Skin epidermis (tissue), 12 donors: ENCODE measurements around the gene TNPO3.
"Not testable (repeated sequence)": the region's sequence is repeated elsewhere in the genome, so short reads cannot be mapped to it uniquely, and the experiment has no call there.

Source experiments
- H3K27ac ChIP-seq, 21 experiments: fragments of 200-600 bp; sonication (generic) in 11 of 21; one replicate each; pipeline ENCODE4 v1.5.0; 2020; ENCODE audit warnings: mild to moderate bottlenecking in 3 of 21, inconsistent platforms in 2 of 21, moderate library complexity in 2 of 21
- H3K4me3 ChIP-seq, 7 experiments: fragments of 200-600 bp; sonication (generic) in 2 of 7; one replicate each; pipeline ENCODE4 v1.5.0; 2020; ENCODE audit warnings: inconsistent platforms in 2 of 7, mild to moderate bottlenecking in 2 of 7, moderate library complexity in 1 of 7

TNPO3 gene

DNA sequence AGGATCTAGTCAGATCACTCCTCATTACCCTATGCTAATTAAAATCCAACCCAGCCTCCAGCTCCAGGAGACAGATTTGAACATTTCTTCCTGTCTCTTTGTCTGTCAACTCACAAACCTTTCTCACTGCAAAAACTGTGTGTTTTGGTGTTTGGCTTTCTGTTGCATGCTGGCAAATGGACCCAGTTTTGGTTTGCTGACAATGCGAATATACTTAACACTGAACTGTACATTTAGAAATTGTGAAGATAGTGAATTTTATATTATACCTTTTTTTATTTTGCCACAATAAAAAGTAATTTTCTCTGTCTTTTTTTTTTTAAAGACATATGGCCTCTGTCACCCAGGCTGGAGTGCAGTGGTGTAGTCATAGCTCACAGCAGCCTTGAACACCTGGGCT is 18.3 kb upstream of the TNPO3 start:
- peak overlapping the region in 1 of 21 experiments; percentile 23 for H3K27ac ChIP-seq
- H3K4me3 ChIP-seq, result no peak overlapping the region

DNA sequence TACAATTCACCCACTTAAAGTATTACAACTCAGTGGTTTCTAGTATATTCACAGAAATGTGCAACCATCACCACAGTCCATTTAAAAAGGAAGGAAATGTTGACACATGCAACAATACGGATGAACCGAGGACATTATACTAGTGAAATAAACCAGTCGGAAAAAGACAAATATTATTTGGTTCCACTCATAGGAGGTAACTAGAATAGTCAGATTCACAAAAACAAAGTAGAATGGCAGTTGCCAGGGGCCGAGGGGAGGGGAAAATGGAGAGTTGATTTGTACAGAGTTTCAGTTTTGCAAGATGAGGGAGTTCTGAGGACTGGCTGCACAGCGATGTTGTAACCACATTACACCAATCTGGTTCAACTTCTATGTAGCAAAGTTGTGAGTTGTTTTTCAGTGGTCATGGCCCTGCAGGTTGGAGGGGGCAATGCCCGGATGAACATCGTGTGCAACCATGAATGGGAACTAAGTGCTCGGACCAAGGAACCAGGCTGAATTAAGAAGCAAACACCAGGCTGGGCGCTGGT is 17.6 kb upstream of the TNPO3 start:
- Histone ChIP-seq H3K4me3 (no peak overlapping the region), H3K27ac (peak overlapping the region in 1 of 21 experiments; percentile 23)

DNA sequence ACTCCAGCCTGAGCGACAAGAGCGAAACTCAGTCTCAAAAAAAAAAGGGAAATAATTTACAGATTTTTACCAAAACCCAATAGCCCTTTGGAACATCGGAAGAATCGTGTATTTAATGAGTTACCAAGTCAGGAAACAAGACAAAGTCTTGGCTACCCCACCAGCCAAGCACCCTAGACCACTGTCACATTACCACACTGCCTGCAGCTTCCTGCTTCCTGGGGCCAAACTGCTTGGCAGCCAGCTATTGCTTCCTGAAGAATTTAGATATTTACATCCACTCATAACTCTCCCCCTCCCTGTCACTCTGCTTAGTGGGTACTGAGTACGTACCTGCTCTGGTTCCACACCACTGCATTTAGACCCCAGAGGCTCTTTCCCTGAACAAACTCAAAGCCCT is 14.1 kb upstream of the TNPO3 start:
- H3K27ac ChIP-seq, result no peak overlapping the region
- H3K4me3 ChIP-seq, result no peak overlapping the region

DNA sequence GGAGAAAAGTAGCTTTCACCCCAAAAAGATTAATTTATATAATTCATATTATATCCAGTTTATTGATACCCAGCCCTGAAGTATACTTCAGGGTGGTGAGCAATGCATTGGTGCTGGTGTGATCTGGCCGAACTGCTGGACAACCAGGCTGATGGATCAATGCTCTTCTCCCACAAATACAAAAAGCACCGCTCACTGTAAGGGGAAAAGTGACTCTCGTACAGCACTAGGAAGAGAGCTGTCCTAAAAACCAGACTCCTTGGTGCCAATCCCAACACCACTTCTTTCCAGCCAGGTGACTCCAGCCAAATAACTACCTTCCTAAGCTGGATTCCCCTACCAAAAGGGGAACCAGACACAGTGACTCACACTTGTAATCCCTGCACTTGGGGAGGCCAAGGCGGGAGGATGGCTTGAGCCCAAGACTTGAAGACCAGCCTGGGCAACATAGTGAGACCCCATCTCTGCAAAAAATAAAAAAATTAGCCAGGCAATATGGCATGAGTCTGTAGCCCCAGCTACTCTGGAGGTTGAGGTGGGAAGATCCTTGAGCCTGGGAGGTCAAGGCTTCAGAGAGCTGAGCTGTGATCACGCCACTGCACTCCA is 13.1 kb upstream of the TNPO3 start:
- H3K4me3 ChIP-seq, result no peak overlapping the region
- H3K27ac ChIP-seq, result no peak overlapping the region

DNA sequence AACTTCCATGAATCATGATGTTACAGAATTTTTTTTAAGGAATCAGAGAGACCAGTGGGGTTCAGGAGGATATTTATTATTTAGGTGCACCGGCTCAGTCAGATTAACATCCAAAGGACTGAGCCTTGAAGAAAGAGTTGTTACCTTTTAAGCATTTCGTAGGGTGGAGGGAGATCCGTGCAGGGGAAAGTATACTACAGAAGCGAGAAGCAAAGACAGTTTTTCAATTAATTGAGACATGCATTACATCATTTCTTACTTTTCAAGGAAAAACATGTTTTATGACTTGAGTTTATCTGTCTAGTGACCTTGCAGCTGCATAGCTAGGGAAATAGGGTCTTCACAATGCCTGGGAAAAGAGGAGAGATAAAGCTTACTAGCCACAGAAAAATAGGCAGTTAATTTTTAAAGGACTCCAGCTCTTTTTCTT is 12.2 kb upstream of the TNPO3 start:
- H3K4me3 ChIP-seq, H3K27ac ChIP-seq: not testable (repeated sequence)

DNA sequence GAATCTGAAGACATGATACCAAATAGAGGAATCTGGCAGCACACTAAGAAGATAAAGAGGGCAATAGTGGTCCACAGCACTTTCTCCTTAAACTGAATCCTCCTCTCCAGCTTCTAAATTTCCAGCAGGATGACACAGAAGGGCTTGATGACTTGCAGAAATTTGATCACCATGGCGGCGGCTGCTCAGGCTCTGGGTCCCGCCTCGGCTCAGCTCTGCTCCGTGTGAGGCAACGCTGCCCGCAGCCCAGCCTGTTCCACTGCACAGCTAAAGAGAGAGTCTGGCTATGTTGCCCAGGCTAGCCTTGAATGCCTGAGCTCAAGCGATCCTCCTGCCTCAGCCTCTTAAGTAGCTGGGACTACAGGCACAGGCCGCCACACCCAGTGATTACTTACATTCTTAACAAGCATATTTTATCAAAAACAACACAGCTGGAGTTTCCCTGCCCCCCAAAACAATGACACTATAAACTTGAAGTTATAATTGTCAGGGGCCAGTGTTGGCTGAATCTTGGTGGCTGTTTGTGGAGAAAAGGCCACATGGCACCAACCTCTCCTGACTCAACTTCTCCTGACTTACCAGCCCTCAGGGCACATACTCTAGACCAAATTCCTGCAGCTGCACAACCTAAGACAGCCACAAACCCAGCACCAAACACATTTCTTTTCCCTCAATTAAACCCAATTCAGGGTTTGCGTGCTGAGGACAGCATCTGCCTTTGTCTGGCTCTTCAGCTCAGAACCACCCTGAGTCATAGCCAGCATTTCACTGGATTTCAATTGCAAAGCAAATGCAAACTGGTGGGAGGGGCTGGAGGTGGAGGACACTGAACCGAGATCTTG is 11.6 kb upstream of the TNPO3 start:
- Histone ChIP-seq H3K4me3 (no peak overlapping the region), H3K27ac (peak overlapping the region in 3 of 21 experiments; percentile 11 to 36 (median 14))

DNA sequence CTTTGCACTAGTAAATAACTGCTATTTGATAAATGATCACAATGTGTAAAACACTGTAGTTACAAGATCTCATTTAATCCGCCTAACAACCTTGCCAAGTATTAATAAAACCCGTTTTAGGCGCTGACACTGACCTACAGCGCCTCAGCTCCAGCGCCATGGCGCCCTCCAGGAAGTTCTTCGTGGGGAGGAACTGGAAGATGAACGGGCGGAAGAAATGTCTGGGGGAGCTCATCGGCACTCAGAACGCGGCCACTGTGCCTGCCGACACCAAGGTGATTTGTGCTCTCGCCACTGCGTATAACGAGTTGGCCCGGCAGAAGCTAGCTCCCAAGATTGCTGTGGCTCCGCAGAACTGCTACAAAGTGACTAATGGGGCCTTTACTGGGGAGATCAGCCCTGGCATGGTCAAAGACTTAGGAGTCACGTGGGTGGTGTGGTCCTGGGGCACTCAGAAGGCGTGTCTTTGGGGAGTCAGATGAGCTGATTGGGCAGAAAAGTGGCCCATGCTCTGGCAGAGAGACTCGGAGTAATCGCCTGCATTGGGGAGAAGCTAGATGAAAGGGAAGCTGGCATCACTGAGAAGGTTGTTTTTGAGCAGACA is 1.1 kb upstream of the TNPO3 start:
- H3K27ac ChIP-seq, result peak overlapping the region in 3 of 21 experiments; percentile 96 to 100 (median 100)
- peak overlapping the region in 3 of 7 experiments; percentile 68 to 96 (median 82) for H3K4me3 ChIP-seq

DNA sequence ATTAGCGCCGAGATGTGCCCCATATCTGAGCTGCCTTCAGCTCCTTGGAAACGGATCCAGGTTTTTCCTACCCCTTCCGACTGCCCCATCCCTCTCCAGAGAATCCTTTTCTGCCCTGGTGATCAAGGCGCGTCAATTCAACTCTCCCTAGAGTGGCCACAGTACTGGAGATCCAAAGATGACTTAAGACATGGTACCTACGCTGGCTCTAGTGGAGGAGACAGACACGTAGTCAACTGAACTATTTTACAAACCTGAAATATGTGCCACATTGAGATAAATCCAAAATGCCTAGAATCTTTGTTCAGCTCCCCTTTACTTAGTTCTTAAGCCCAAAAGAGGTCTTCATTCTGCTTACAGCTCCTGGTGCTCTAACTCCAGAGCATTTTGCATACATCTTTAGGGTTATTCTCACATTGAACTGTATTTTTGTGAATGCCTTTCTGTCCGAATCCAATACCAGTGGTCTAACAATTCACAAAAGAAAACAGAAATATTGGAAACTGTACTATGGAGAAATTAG is 444 bp upstream of the TNPO3 start:
- H3K27ac ChIP-seq, result peak overlapping the region in 20 of 21 experiments; percentile 92 to 100 (median 98)
- H3K4me3 ChIP-seq, result peak overlapping the region; percentile 64 to 96 (median 79)

DNA sequence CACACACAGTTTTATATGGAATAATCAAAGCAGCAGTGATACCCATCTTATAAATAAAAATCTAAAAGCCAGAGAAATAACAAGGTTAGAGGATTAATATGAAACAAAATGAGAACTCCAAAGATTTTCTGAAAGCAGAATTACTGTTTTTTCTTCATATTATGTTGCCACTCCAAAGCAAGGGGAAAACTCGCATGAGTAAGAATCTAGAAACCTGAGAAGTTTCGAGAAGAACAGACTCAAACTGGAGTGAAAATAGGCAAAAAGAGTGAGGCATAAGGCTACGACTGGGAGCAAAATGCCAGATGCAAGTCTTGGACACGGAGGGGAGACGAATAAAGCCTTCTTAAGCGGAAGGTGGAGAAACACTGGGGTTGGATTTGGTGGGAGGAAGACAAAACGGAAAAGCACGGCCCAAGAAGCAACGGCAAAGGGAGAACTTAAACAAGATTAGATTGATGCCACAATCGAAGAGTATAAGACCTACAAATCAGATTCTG is 923 bp downstream of the TNPO3 start:
- Histone ChIP-seq H3K4me3 (peak overlapping the region; percentile 64 to 96 (median 79)), H3K27ac (peak overlapping the region in 20 of 21 experiments; percentile 92 to 100 (median 98))

DNA sequence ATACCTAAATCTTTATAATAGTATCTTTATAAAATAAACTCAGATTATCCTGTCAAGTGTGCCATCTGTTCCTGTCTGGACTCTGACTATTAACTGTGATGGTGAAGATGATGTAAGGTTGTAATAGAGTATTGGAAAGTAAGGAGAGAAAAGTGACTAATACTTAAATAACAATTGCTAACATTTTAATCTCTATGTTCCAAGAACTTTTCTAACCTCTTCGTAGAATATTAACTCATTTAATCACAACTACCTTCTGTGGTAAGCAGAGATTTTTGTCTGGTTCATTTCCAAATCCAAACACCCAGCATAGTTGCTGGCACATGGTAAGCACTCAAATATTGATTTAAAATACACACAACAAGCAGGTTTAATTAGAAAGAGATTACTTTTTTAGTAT is 2.5 kb downstream of the TNPO3 start:
- H3K4me3 ChIP-seq, result no peak overlapping the region
- no peak overlapping the region for H3K27ac ChIP-seq

DNA sequence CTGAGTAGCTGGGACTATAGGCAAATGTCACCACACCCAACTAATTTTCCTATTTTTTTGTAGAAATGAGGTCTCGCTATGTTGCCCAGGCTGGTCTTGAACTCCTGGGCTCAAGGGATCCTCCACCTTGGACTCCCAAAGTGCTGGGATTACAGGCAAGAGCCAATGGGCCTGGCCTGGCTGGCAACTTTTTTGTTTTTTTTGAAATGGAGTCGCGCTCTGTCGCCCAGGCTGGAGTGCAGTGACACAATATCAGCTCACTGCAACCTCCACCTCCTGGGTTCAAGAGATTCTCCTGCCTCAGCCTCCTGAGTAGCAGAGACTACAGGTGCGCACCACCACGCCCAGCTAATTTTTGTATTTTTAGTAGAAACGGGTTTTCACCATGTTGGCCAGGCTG is 3.5 kb downstream of the TNPO3 start:
- H3K4me3 ChIP-seq, H3K27ac ChIP-seq: not testable (repeated sequence)

DNA sequence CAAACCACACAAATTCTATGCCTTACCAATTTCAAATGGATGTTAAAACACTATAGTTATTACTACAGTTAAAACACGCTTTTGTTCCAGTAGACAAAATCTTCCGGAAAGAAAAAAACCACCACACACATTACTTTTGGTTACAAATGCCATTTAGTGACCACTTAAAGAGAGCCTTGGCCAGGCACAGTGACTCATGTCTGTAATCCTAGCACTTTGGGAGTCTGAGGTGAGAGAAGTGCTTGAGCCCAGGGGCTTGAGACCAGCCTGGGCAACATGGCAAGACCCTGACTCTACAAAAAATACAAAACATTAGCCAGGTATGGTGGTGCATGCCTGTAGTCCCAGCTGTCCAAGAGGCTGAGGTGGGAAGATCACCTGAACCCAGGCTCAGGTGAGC is 7.2 kb downstream of the TNPO3 start:
- H3K4me3 ChIP-seq, result no peak overlapping the region

DNA sequence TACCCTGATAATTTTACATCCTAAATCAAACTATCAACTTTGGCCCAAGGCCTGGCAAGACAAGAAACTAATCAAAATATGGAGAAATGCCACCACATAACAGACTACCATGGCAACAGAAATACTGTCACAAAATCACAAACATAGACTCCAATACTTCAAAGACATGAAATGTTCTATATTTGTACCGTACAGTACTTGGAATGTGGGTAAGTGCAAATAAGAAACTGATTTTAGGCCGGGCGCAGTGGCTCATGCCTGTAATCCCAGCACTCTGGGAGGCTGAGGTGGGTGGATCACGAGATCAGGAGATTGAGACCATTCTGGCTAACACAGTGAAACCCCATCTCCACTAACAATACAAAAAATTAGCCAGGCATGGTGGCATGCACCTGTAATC is 9.2 kb downstream of the TNPO3 start:
- H3K4me3 ChIP-seq, result no peak overlapping the region
- H3K27ac ChIP-seq, result no peak overlapping the region

More for the DNA sequence above, 7.2 kb downstream of the TNPO3 start:
- H3K27ac ChIP-seq, result no peak overlapping the region

DNA sequence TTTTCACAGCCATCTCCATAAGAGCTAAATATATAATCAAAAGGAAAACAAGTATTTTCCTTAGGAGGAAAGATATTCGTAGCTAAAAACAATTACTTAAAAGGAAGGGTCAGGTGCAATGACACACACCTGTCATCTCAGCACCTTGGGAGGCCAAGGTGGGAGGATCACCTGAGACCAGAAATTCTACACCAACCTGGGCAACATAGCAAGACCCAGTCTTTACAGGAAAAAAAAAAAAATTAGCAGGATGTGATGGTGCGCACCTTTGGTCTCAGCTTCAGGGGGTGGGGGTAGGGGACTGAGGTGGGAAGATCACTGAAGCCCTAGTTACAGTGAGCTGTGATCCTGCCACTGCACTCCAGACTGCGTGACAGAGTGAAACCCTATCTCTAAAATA is 11.9 kb downstream of the TNPO3 start:
- no peak overlapping the region for H3K27ac ChIP-seq
- no peak overlapping the region for H3K4me3 ChIP-seq

DNA sequence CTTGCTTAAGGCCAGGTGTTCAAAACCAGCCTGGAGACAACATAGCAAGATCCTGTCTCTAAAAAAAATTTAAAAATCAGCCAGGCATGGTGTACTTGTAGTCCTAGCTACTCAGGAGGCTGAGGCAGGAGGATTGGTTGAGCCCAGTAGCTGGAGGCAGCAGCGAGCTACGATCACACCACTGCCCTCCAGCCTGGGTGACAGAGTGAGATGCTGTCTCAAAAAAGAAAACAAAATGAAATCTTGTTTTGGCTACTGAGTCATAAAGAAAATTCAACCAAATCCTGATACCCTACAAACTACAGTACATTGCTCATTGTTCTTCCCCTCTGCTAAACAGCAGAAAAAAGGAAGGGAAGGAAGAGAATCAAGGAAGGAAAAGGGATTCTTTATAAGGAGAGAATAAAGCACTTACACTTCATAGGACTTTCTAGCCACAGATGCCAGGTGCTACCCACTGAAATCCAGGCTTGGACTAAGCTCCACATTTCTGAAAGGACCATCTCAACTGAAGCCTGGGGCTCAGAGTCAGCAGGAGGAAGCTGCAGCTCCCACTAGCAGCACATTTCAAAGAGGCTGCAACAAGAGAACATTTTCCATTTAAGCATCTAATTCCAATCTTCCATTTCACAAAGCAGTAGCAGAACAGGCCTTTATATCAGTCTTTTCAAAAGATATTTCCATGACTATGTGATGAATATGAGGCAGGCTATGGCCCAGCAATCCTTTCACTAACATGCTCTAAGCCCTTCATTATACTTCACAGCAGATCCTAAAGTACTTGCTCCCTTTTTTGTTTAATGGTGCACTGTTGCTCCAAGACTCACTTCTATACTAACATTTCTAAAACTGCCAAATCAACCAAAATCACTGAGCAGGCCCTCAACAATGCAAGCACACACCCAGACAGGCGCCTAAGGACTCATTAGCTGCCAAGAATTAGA is 13.5 kb downstream of the TNPO3 start:
- Histone ChIP-seq H3K4me3 (no peak overlapping the region), H3K27ac (no peak overlapping the region)

DNA sequence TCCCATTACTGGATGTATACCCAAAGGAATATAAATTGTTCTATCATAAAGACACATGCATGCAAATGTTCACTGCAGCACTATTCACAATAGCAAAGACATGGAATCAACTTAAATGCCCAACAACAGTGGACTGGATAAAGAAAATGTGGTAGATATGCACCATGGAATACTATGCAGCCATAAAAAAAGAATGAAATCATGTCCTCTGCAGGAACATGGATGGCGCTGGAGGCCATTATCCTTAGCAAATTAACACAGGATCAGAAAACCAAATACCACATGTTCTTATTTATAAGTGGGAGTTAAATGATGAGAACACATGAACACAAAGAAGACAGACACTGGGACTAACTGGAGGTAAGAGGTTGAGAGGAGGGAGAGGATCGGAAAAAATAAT is 16.4 kb downstream of the TNPO3 start:
- not testable (repeated sequence) for H3K4me3 ChIP-seq, H3K27ac ChIP-seq

DNA sequence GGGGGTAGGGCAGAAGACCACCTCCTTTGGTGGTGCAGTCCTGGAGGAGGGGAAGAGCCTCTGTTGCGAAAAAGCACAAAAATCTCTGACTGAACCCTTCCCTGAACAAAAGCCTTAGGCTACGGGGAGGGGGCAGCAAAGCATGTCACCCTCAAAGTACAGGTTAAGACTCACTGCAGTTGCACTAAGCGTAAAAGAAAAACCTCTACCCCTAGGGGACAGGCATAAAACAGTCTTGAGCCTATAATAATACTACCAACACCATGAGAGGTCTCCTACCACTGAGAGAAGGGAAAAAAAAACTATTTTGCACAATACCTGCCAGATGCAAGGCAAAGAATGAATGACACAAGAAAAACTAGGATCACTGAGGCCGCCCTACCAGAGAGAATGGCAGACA is 17.3 kb downstream of the TNPO3 start:
- no peak overlapping the region for H3K4me3 ChIP-seq
- H3K27ac ChIP-seq, result no peak overlapping the region

DNA sequence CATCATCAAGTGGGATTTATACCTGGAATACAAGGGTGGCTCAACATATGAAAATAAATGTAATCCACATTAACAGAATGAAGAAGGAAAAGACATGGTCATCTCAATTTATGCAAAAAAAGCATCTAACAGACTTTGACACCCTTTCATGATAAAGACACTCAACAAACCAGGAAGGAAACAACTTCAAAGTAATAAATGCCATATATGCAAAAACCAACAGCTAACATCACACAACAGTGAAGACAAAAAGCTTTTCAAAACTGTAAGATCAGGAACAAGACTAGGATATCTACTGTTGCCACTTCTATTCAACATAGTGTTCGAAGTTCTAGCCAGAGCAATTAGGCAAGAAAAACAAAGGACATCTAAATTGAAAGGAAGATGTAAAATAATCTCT is 22.9 kb downstream of the TNPO3 start:
- Histone ChIP-seq H3K27ac (no peak overlapping the region), H3K4me3 (no peak overlapping the region)

DNA sequence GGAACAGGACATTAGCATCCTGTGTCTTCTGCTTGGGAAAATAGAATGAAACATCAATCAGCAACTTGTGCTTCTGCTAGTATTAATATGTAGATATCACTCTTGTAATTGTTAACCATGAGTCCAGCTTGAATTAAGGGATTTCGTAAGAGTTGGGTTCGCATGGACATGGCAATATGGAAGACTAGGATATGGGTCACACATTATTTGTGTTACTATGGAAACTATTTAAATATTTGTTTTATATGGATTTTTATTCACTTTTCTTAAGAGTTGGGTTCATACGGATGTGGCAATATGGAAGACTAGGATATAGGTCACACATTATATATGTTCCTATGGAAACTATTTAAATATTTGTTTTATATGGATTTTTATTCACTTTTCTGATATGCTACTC is 24.5 kb downstream of the TNPO3 start:
- no peak overlapping the region for H3K4me3 ChIP-seq
- no peak overlapping the region for H3K27ac ChIP-seq
